ENCODE results near the gene NDUFAF7.

The NDUFAF7 gene

GRCh38 chr2:37284381-37284780, 52.9 kb downstream of the NDUFAF7 start (continued):
- no peak for TF ChIP-seq ZNF280D (tag by site-specific recombination; IDR thresholded peaks at IDR 0.05)
- TF ChIP-seq ZNF433 (tag by site-specific recombination; IDR thresholded peaks at IDR 0.05; ENCODE audit: low read depth), result no peak

DNA sequence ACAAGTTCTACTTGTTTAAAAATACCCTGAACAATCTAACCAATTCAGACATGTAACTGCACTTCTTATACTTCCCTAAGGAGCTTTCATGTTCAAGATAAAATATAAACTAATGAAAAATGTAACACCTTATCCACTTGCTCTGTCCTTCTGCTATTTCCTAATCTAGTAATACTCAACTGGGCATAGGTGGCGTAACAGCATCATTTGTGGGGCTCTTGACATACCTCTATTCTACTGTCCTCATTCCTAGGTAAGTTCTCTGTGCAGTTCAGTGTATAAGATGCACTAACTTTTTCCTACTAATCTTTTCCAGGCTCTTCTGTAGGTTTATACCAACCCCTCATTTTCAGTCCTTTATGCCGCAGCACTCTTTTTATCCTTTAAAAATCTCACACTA, 56.5 kb downstream of the NDUFAF7 start:
- Histone ChIP-seq H3K4me3 (ENCODE audit: low read depth, low read length) (no peak overlapping the region), H3K4me1 (ENCODE audit: control insufficient read depth, insufficient read depth, low read length) (no peaks in the 10 kb centered on the region), H3K36me3 (ENCODE audit: control insufficient read depth in 2 of 2, insufficient read depth in 1 of 2, low read length in 2 of 2) (peaks cover 39 to 57% of the 10 kb centered on the region in 2 experiments), H3K9me3 (ENCODE audit: control insufficient read depth, insufficient read depth, low read depth, low read length) (no peaks in the 10 kb centered on the region), H3K27ac (ENCODE audit: extremely low read depth, low read depth, low read length) (no peak overlapping the region)
- ChIA-PET CTCF (interaction anchor here (0.6 to 1.2 kb wide), 6 partner anchors 49 to 589 kb away, joined by 3 to 5 read pairs (median 3); no protein-coding TSS in a partner anchor), POLR2A (no interaction called here)
- no peak for TF ChIP-seq ZNF555 (tag by site-specific recombination; conservative IDR thresholded peaks at IDR 0.05)
- peak; percentile 41 for TF ChIP-seq ZNF654 (tag by site-specific recombination; IDR thresholded peaks at IDR 0.05; ENCODE audit: low read depth)
- TF ChIP-seq ZNF645 (tag by site-specific recombination; IDR thresholded peaks at IDR 0.05), result no peak
- TF ChIP-seq, protein P1, sequence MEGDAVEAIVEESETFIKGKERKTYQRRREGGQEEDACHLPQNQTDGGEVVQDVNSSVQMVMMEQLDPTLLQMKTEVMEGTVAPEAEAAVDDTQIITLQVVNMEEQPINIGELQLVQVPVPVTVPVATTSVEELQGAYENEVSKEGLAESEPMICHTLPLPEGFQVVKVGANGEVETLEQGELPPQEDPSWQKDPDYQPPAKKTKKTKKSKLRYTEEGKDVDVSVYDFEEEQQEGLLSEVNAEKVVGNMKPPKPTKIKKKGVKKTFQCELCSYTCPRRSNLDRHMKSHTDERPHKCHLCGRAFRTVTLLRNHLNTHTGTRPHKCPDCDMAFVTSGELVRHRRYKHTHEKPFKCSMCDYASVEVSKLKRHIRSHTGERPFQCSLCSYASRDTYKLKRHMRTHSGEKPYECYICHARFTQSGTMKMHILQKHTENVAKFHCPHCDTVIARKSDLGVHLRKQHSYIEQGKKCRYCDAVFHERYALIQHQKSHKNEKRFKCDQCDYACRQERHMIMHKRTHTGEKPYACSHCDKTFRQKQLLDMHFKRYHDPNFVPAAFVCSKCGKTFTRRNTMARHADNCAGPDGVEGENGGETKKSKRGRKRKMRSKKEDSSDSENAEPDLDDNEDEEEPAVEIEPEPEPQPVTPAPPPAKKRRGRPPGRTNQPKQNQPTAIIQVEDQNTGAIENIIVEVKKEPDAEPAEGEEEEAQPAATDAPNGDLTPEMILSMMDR (tag by site-specific recombination; IDR thresholded peaks at IDR 0.05), result peak; percentile 48; the same call in 1 of the 2 replicates
- no peak for TF ChIP-seq ZNF354C (tag by site-specific recombination; IDR thresholded peaks at IDR 0.05; ENCODE audit: borderline replicate concordance, low read depth)

DNA sequence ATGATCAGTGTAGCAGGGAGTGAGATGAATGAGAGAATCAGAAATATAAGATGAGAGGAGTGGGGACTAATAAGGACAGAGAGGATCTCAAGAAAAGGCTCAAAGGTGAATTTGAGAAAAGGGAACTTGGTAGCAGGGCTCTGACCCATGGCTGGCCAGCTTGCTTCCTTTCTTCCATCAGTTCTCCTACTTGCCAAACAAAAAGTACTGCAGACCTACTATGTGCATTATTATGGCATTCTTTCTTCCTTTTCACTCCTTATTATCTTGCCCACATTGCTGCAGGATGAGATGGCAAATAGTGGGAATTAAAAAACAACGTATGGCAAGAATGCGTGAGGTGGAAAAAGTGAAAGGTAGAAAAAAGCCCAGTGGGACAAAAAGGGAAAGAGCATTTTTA, 60.2 kb downstream of the NDUFAF7 start:
- Histone ChIP-seq H3K4me3 (ENCODE audit: low read depth, low read length) (no peak overlapping the region), H3K4me1 (ENCODE audit: control insufficient read depth, insufficient read depth, low read length) (peaks cover 8% of the 10 kb centered on the region; the same call in 1 of the 2 replicates), H3K9me3 (ENCODE audit: control insufficient read depth, insufficient read depth, low read depth, low read length) (no peaks in the 10 kb centered on the region), H3K27ac (ENCODE audit: extremely low read depth, low read depth, low read length) (no peak overlapping the region), H3K36me3 (ENCODE audit: control insufficient read depth in 2 of 2, insufficient read depth in 1 of 2, low read length in 2 of 2) (peaks cover 23 to 41% of the 10 kb centered on the region in 2 experiments)
- POLR2A ChIA-PET, result no interaction called here
- CTCF ChIA-PET, result interaction anchor here (1.0 kb wide), 1 partner anchor 16 kb away, joined by 4 read pairs; no protein-coding TSS in a partner anchor
- no peak for TF ChIP-seq KLF7 (tag by site-specific recombination; IDR thresholded peaks at IDR 0.05; ENCODE audit: borderline replicate concordance)
- no peak for TF ChIP-seq BCL11A (tag by site-specific recombination; IDR thresholded peaks at IDR 0.05; ENCODE audit: low read depth)
- TF ChIP-seq ZNF19 (tag by site-specific recombination; IDR thresholded peaks at IDR 0.05; ENCODE audit: low read depth), result no peak
- TF ChIP-seq ZNF548 (tag by site-specific recombination; IDR thresholded peaks at IDR 0.05), result no peak
- TF ChIP-seq ZNF660 (tag by site-specific recombination; IDR thresholded peaks at IDR 0.05), result no peak
- TF ChIP-seq, protein P2, sequence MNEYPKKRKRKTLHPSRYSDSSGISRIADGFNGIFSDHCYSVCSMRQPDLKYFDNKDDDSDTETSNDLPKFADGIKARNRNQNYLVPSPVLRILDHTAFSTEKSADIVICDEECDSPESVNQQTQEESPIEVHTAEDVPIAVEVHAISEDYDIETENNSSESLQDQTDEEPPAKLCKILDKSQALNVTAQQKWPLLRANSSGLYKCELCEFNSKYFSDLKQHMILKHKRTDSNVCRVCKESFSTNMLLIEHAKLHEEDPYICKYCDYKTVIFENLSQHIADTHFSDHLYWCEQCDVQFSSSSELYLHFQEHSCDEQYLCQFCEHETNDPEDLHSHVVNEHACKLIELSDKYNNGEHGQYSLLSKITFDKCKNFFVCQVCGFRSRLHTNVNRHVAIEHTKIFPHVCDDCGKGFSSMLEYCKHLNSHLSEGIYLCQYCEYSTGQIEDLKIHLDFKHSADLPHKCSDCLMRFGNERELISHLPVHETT (tag by site-specific recombination; IDR thresholded peaks at IDR 0.05), result no peak
- no peak for TF ChIP-seq PRDM6 (tag by site-specific recombination; IDR thresholded peaks at IDR 0.05)
- TF ChIP-seq KLF1 (tag by site-specific recombination; IDR thresholded peaks at IDR 0.05), result no peak
- TF ChIP-seq ZNF658 (tag by site-specific recombination; IDR thresholded peaks at IDR 0.05), result no peak
- TF ChIP-seq TCF7L2 (IDR thresholded peaks at IDR 0.05; ENCODE audit: borderline replicate concordance, low read depth, low read length), result no peak
- no peak for TF ChIP-seq GLIS1 (tag by site-specific recombination; IDR thresholded peaks at IDR 0.05)
- no peak for TF ChIP-seq ZNF26 (tag by site-specific recombination; IDR thresholded peaks at IDR 0.05)
- TF ChIP-seq ZNF324 (tag by site-specific recombination; IDR thresholded peaks at IDR 0.05), result no peak
- TF ChIP-seq ZNF843 (tag by site-specific recombination; IDR thresholded peaks at IDR 0.05), result no peak
- TF ChIP-seq ZNF747 (tag by site-specific recombination; IDR thresholded peaks at IDR 0.05), result no peak
- no peak for TF ChIP-seq ZNF248 (tag by site-specific recombination; IDR thresholded peaks at IDR 0.05)

All from HEK293 (cell line).